Omental fat pad (tissue), 4 donors: ENCODE data around the gene ADCY3. TPM values are rescaled to one million over a fixed set of nuclear protein-coding genes. Genes with fewer than 3 reads are reported as not detected.

Experiments
- ATAC-seq: fragments of 150-250 bp; one replicate; pipeline ENCODE4 v1.9.1; 2016; ENCODE audit warnings: mild to moderate bottlenecking, moderate library complexity; ENCODE audit not compliant: low FRiP score
- DNase-seq: peaks from one replicate; pipeline ENCODE4 v3.0.0-alpha.2; 2019; ENCODE audit warnings: low spot score
- CTCF ChIP-seq, 3 donors: fragments of 450-650 bp; IDR thresholded peaks; one replicate each; pipeline ENCODE4 v1.5.1; 2016 to 2017; ENCODE audit warnings: antibody characterized with exemption in 3 of 3, mild to moderate bottlenecking in 3 of 3, moderate library complexity in 2 of 3
- total RNA-seq, 4 donors: library from RNA; depleted of rRNA; stranded (reverse); fragments of >200 nt; gene quantifications; one replicate each; pipeline ENCODE4 v1.1.0, GENCODE V29; 2016

Gene ADCY3
- total RNA-seq, 4 donors from 2014 or later: 74.5 to 116 (median 95.1) TPM

GRCh38 chr2:24818721-24819167, 101.3 kb downstream of the ADCY3 start:
- DNase-seq (no peak), ATAC-seq (peak; percentile 27)
- TF ChIP-seq CTCF (IDR thresholded peaks at IDR 0.05): no peak

GRCh38 chr2:24816884-24817283, 103.2 kb downstream of the ADCY3 start:
- TF ChIP-seq CTCF (IDR thresholded peaks at IDR 0.05): no peak
- peak; percentile 81 for ATAC-seq
- DNase-seq: no peak

- ATAC-seq (no peak), DNase-seq (no peak)
- no peak for TF ChIP-seq CTCF (IDR thresholded peaks at IDR 0.05)
Observed at GRCh38 chr2:24816404-24816803, 103.6 kb downstream of the ADCY3 start.

GRCh38 chr2:24815171-24815570, 104.9 kb downstream of the ADCY3 start:
- ATAC-seq (no peak), DNase-seq (no peak)
- TF ChIP-seq CTCF (IDR thresholded peaks at IDR 0.05): no peak

GRCh38 chr2:24814516-24814915, 105.5 kb downstream of the ADCY3 start:
- no peak for DNase-seq
- no peak for TF ChIP-seq CTCF (IDR thresholded peaks at IDR 0.05)
- ATAC-seq: no peak

GRCh38 chr2:24813691-24814137, 106.3 kb downstream of the ADCY3 start:
- ATAC-seq: no peak
- no peak for DNase-seq
- TF ChIP-seq CTCF (IDR thresholded peaks at IDR 0.05): no peak

GRCh38 chr2:24809316-24810007, 110.6 kb downstream of the ADCY3 start:
- ATAC-seq (no peak), DNase-seq (no peak)
- no peak for TF ChIP-seq CTCF (IDR thresholded peaks at IDR 0.05)
